Neuronal stem cell (in vitro differentiated cells): Measurements from ENCODE around the gene FRS3.

Experiments
- DNase-seq: peaks from one replicate; pipeline ENCODE4 v3.0.0-alpha.2; 2013; ENCODE audit warnings: low spot score
- H2AFZ ChIP-seq: one replicate; pipeline ENCODE4 v1.6.1; 2013; ENCODE audit warnings: mild to moderate bottlenecking, low read length, inconsistent platforms
- H2AK5ac ChIP-seq: 2 replicates; pipeline ENCODE4 v1.6.1; 2013; ENCODE audit warnings: low read depth, mild to moderate bottlenecking, inconsistent platforms, low read length, moderate library complexity, mixed read lengths
- H2BK120ac ChIP-seq: 2 replicates; pipeline ENCODE4 v1.6.1; 2013; ENCODE audit warnings: low read depth, mild to moderate bottlenecking, inconsistent platforms, low read length, moderate library complexity, mixed read lengths
- H2BK12ac ChIP-seq: one replicate; pipeline ENCODE4 v1.6.1; 2013; ENCODE audit warnings: low read length, inconsistent platforms
- H2BK15ac ChIP-seq: 2 replicates; pipeline ENCODE4 v1.6.1; 2013; ENCODE audit warnings: mild to moderate bottlenecking, low read length, inconsistent platforms, mixed read lengths
- H2BK5ac ChIP-seq: one replicate; pipeline ENCODE4 v1.6.1; 2013; ENCODE audit warnings: inconsistent platforms, mild to moderate bottlenecking, low read length, moderate library complexity
- H3K14ac ChIP-seq: one replicate; pipeline ENCODE4 v1.6.1; 2013; ENCODE audit warnings: low read length, inconsistent platforms
- H3K18ac ChIP-seq: 2 replicates; pipeline ENCODE4 v1.6.1; 2013; ENCODE audit warnings: low read length, inconsistent platforms
- H3K23ac ChIP-seq: 2 replicates; pipeline ENCODE4 v1.6.1; 2013; ENCODE audit warnings: low read depth, mild to moderate bottlenecking, mixed read lengths, low read length, inconsistent platforms; ENCODE audit not compliant: poor library complexity
- H3K27ac ChIP-seq: replicated peaks from 3 replicates; pipeline ENCODE4 v1.5.1; 2013; ENCODE audit warnings: low read length, inconsistent platforms
- H3K27me3 ChIP-seq, 3 experiments: 2 replicates each; pipeline ENCODE4 v1.6.1; 2013; ENCODE audit warnings: low read length in 3 of 3, mild to moderate bottlenecking in 2 of 3, inconsistent platforms in 1 of 3, low read depth in 1 of 3, mixed read lengths in 1 of 3, moderate library complexity in 1 of 3; ENCODE audit not compliant: control insufficient read depth in 3 of 3, insufficient read depth in 3 of 3
- H3K36me3 ChIP-seq, 2 donors: replicated peaks in 1 of 2; 2 replicates each; pipeline ENCODE4 v1.6.1; 2013; ENCODE audit warnings: low read length in 2 of 2; ENCODE audit not compliant: control insufficient read depth in 2 of 2, insufficient read depth in 2 of 2
- H3K4ac ChIP-seq: 2 replicates; pipeline ENCODE4 v1.6.1; 2013; ENCODE audit warnings: inconsistent platforms, mild to moderate bottlenecking, low read length, moderate library complexity
- H3K4me1 ChIP-seq, 2 donors: 1 replicate in 1 of 2; 2 replicates in 1 of 2; pipeline ENCODE4 v1.6.1; 2013; ENCODE audit warnings: low read length in 2 of 2, low read depth in 1 of 2; ENCODE audit not compliant: control insufficient read depth in 2 of 2, insufficient read depth in 1 of 2
- H3K4me2 ChIP-seq: one replicate; pipeline ENCODE4 v1.6.1; 2013; ENCODE audit warnings: mild to moderate bottlenecking, low read length, inconsistent platforms; ENCODE audit not compliant: insufficient read depth, poor library complexity, severe bottlenecking
- H3K4me3 ChIP-seq, 2 donors: 2 replicates each; pipeline ENCODE4 v1.5.1; 2013; ENCODE audit warnings: low read length in 2 of 2, mild to moderate bottlenecking in 2 of 2, inconsistent platforms in 1 of 2, moderate library complexity in 1 of 2
- H3K79me1 ChIP-seq: one replicate; pipeline ENCODE4 v1.6.1; 2013; ENCODE audit warnings: low read depth, mild to moderate bottlenecking, inconsistent platforms, low read length, moderate library complexity
- H3K9ac ChIP-seq: one replicate; pipeline ENCODE4 v1.6.1; 2013; ENCODE audit warnings: mild to moderate bottlenecking, low read depth, low read length, inconsistent platforms; ENCODE audit not compliant: poor library complexity
- H3K9me3 ChIP-seq, 2 donors: replicated peaks in 1 of 2; 2 replicates each; pipeline versions ENCODE3 to v1.6.1; 2013; ENCODE audit warnings: low read length in 2 of 2, mild to moderate bottlenecking in 2 of 2, inconsistent platforms in 1 of 2, low read depth in 1 of 2, mixed read lengths in 1 of 2, moderate library complexity in 1 of 2; ENCODE audit not compliant: control insufficient read depth in 2 of 2, insufficient read depth in 1 of 2
- H4K8ac ChIP-seq: one replicate; pipeline ENCODE4 v1.6.1; 2013; ENCODE audit warnings: low read depth, mild to moderate bottlenecking, inconsistent platforms, low read length, moderate library complexity
- H4K91ac ChIP-seq: one replicate; pipeline ENCODE4 v1.6.1; 2013; ENCODE audit warnings: low read length, low read depth, mild to moderate bottlenecking, inconsistent platforms; ENCODE audit not compliant: poor library complexity
- WGBS, 2 donors: extraction: QIAGEN DNeasy Blood & Tissue Kit; methylation state at CpG; one replicate each; pipeline ENCODE4 v1.1.7; 2013; ENCODE audit warnings: missing lambda C conversion rate in 2 of 2, mixed read lengths in 1 of 2; ENCODE audit not compliant: insufficient read length in 2 of 2, insufficient replicate concordance in 1 of 2; ENCODE audit errors: extremely low coverage in 2 of 2; 5-methylcytosine and 5-hydroxymethylcytosine counted together

The FRS3 gene

GRCh38 chr6:41783106-41783780 lies 3.5 kb upstream of the FRS3 start:
- peaks cover 8 to 17% of the 10 kb centered on the region in 2 donors for H3K4me1 ChIP-seq
- H3K4ac ChIP-seq: no peak overlapping the region
- H2BK15ac ChIP-seq: no peak overlapping the region
- no peak overlapping the region for H3K18ac ChIP-seq
- H3K9ac ChIP-seq: no peak overlapping the region
- H3K4me2 ChIP-seq: no peak overlapping the region
- no peak overlapping the region for H3K23ac ChIP-seq
- no peaks in the 10 kb centered on the region for H3K79me1 ChIP-seq
- no peak overlapping the region for H4K8ac ChIP-seq
- no peak overlapping the region for H2BK5ac ChIP-seq
- no peak overlapping the region for H3K4me3 ChIP-seq
- H3K27ac ChIP-seq: no peak overlapping the region
- no peak for DNase-seq
- H2AFZ ChIP-seq: no peak overlapping the region
- WGBS, 2 donors: no CpG with 5 or more reads among the region's 6 CpGs
- H3K14ac ChIP-seq: no peak overlapping the region
- peaks cover 0 to 2% of the 10 kb centered on the region in 2 donors for H3K36me3 ChIP-seq
- no peak overlapping the region for H2BK12ac ChIP-seq
- H3K27me3 ChIP-seq: no peaks in the 10 kb centered on the region
- no peaks in the 10 kb centered on the region for H3K9me3 ChIP-seq
- no peak overlapping the region for H2AK5ac ChIP-seq
- H4K91ac ChIP-seq: no peak overlapping the region
- no peak overlapping the region for H2BK120ac ChIP-seq

- peak overlapping the region; percentile 90 for H3K18ac ChIP-seq
- H3K23ac ChIP-seq: no peak overlapping the region
- H3K14ac ChIP-seq: peak overlapping the region; percentile 3
- peak overlapping the region in 1 of 2 donors; percentile 58 for H3K4me3 ChIP-seq
- H2BK12ac ChIP-seq: no peak overlapping the region
- no peak overlapping the region for H3K27ac ChIP-seq
- H3K4me1 ChIP-seq: peaks cover 8 to 17% of the 10 kb centered on the region in 2 donors
- no peak overlapping the region for H3K4ac ChIP-seq
- no peak overlapping the region for H2BK15ac ChIP-seq
- no peaks in the 10 kb centered on the region for H3K79me1 ChIP-seq
- no peaks in the 10 kb centered on the region for H3K27me3 ChIP-seq
- peak overlapping the region; percentile 96 for H2AFZ ChIP-seq
- H3K36me3 ChIP-seq: peaks cover 8 to 9% of the 10 kb centered on the region in 2 donors
- no peaks in the 10 kb centered on the region for H3K9me3 ChIP-seq
- no peak overlapping the region for H4K91ac ChIP-seq
- no CpG with 5 or more reads among the region's 3 CpGs for WGBS, 2 donors
- H2BK120ac ChIP-seq: no peak overlapping the region
- H4K8ac ChIP-seq: no peak overlapping the region
- DNase-seq: no peak
- H3K9ac ChIP-seq: peak overlapping the region; percentile 71
- no peak overlapping the region for H2BK5ac ChIP-seq
- peak overlapping the region; percentile 94 for H3K4me2 ChIP-seq
- no peak overlapping the region for H2AK5ac ChIP-seq
Observed at GRCh38 chr6:41781366-41781730, 1.6 kb upstream of the FRS3 start.

- H3K9ac ChIP-seq: peak within 1 kb of the TSS; percentile 85
- H2BK5ac ChIP-seq: peak within 1 kb of the TSS; percentile 42
- peak within 1 kb of the TSS; percentile 94 for H3K4me2 ChIP-seq
- no peaks in the 10 kb centered on the region for H3K79me1 ChIP-seq
- peaks cover 10 to 12% of the 10 kb centered on the region in 2 donors for H3K36me3 ChIP-seq
- H2AFZ ChIP-seq: peak within 1 kb of the TSS; percentile 96
- H3K18ac ChIP-seq: peak within 1 kb of the TSS; percentile 90
- H2AK5ac ChIP-seq: peak within 1 kb of the TSS; percentile 25
- H3K4me3 ChIP-seq: peak within 1 kb of the TSS; percentile 58 to 87
- peak within 1 kb of the TSS; percentile 81 for H2BK15ac ChIP-seq
- H3K9me3 ChIP-seq: no peaks in the 10 kb centered on the region
- peak within 1 kb of the TSS; percentile 3 for H3K14ac ChIP-seq
- peaks cover 6 to 13% of the 10 kb centered on the region in 2 donors for H3K4me1 ChIP-seq
- H4K91ac ChIP-seq: no peak within 1 kb of the TSS
- no peak within 1 kb of the TSS for H4K8ac ChIP-seq
- H3K4ac ChIP-seq: peak within 1 kb of the TSS; percentile 66
- H3K27me3 ChIP-seq: no peaks in the 10 kb centered on the region
- peak within 1 kb of the TSS; percentile 61 for H3K27ac ChIP-seq
- no CpG with 5 or more reads among the region's 36 CpGs for WGBS, 2 donors
- H3K23ac ChIP-seq: peak within 1 kb of the TSS; percentile 82
- H2BK12ac ChIP-seq: no peak within 1 kb of the TSS
- DNase-seq: peak; percentile 36
- H2BK120ac ChIP-seq: no peak within 1 kb of the TSS
Observed at GRCh38 chr6:41780551-41781365, 1.1 kb upstream of the FRS3 start, which contains the start of gene PRICKLE4. TSS of gene PRICKLE4 (plus strand) at chr6:41780782. CDS start at chr6:41783474, 2,692 bp downstream.

GRCh38 chr6:41779336-41779735 lies 364 bp downstream of the FRS3 start:
- Histone ChIP-seq H2BK120ac (no peak overlapping the region), H3K27me3 (no peaks in the 10 kb centered on the region), H3K36me3 (peaks cover 21 to 26% of the 10 kb centered on the region in 2 donors), H2AFZ (peak overlapping the region; percentile 96), H3K23ac (peak overlapping the region; percentile 25), H3K79me1 (no peaks in the 10 kb centered on the region), H3K4ac (no peak overlapping the region), H2BK15ac (no peak overlapping the region), H3K9me3 (no peaks in the 10 kb centered on the region), H4K8ac (no peak overlapping the region), H2BK12ac (no peak overlapping the region), H4K91ac (no peak overlapping the region), H3K4me2 (peak overlapping the region; percentile 52), H3K14ac (peak overlapping the region; percentile 60), H3K4me1 (peaks cover 6 to 12% of the 10 kb centered on the region in 2 donors), H3K27ac (no peak overlapping the region), H2AK5ac (no peak overlapping the region), H3K4me3 (peak overlapping the region; percentile 58 to 87), H3K18ac (peak overlapping the region; percentile 78), H2BK5ac (no peak overlapping the region), H3K9ac (peak overlapping the region; percentile 50)
- DNase-seq: no peak
- no CpG with 5 or more reads among the region's 16 CpGs for WGBS, 2 donors
